Ishikawa (cell line): Measurements from ENCODE around the gene CAPNS1.

Source experiments
- CEBPB ChIP-seq: IDR thresholded peaks from 2 replicates; pipeline ENCODE4 v1.6.1; 2012
- CREB1 ChIP-seq: IDR thresholded peaks from 2 replicates; pipeline ENCODE4 v1.6.1; 2012; ENCODE audit warnings: low read depth
- EGR1 ChIP-seq: IDR thresholded peaks from 2 replicates; pipeline ENCODE4 v1.6.1; 2012
- EP300 ChIP-seq: IDR thresholded peaks from 2 replicates; pipeline ENCODE4 v1.6.1; 2012; ENCODE audit warnings: borderline replicate concordance
- FOXM1 ChIP-seq: IDR thresholded peaks from 2 replicates; pipeline ENCODE4 v1.6.1; 2012; ENCODE audit warnings: low read depth, borderline replicate concordance
- MAX ChIP-seq: IDR thresholded peaks from 2 replicates; pipeline ENCODE4 v1.6.1; 2012
- NFIC ChIP-seq: IDR thresholded peaks from 2 replicates; pipeline ENCODE4 v1.6.1; 2012
- RAD21 ChIP-seq: IDR thresholded peaks from 2 replicates; pipeline ENCODE4 v1.6.1; 2012; ENCODE audit warnings: low read depth
- REST ChIP-seq: IDR thresholded peaks from 2 replicates; pipeline ENCODE4 v1.6.1; 2012; ENCODE audit warnings: low read depth, mild to moderate bottlenecking
- TAF1 ChIP-seq: IDR thresholded peaks from 2 replicates; pipeline ENCODE4 v1.6.1; 2012; ENCODE audit warnings: low read depth, mild to moderate bottlenecking
- TCF12 ChIP-seq: IDR thresholded peaks from 2 replicates; pipeline ENCODE4 v1.6.1; 2012; ENCODE audit warnings: low read depth
- TEAD4 ChIP-seq: IDR thresholded peaks from 2 replicates; pipeline ENCODE4 v1.6.1; 2012
- USF1 ChIP-seq: IDR thresholded peaks from 2 replicates; pipeline ENCODE4 v1.6.1; 2012
- YY1 ChIP-seq: IDR thresholded peaks from 2 replicates; pipeline ENCODE4 v1.6.1; 2012; ENCODE audit warnings: low read depth
- ZBTB7A ChIP-seq: IDR thresholded peaks from 2 replicates; pipeline ENCODE4 v1.6.1; 2012; ENCODE audit warnings: low read depth

Gene CAPNS1

GRCh38 chr19:36103842-36104552 is 35.9 kb upstream of the CAPNS1 start:
- TF ChIP-seq USF1 (no peak), YY1 (no peak), MAX (no peak), NFIC (no peak), EP300 (no peak), ZBTB7A (no peak), TEAD4 (no peak), TCF12 (no peak), RAD21 (no peak), CEBPB (no peak), FOXM1 (no peak), TAF1 (no peak), REST (no peak), EGR1 (no peak), CREB1 (no peak)

- TF ChIP-seq TAF1: no peak
- no peak for TF ChIP-seq EP300
Measured at GRCh38 chr19:36106441-36106840, 33.4 kb upstream of the CAPNS1 start.

- TF ChIP-seq REST (no peak), USF1 (no peak), CREB1 (no peak), EP300 (no peak), CEBPB (no peak), MAX (no peak), YY1 (no peak), TEAD4 (no peak), ZBTB7A (no peak), FOXM1 (no peak), RAD21 (no peak), NFIC (no peak), EGR1 (no peak)
Measured at GRCh38 chr19:36106991-36107390, 32.9 kb upstream of the CAPNS1 start.

- TF ChIP-seq RAD21 (no peak), EGR1 (no peak), TAF1 (no peak), CEBPB (no peak), MAX (no peak), USF1 (no peak), EP300 (no peak), NFIC (no peak), FOXM1 (no peak), TEAD4 (no peak), CREB1 (no peak), YY1 (no peak), TCF12 (no peak), ZBTB7A (no peak), REST (no peak)
Measured at GRCh38 chr19:36108684-36109083, 31.2 kb upstream of the CAPNS1 start.
